GM21381 (cell line): ENCODE data around the gene GPHN.
A peak's percentile ranks its signal among the peaks of the same experiment; 100 is the strongest.

Source experiments
- ATAC-seq: cut with Tn5 transposase; IDR thresholded peaks from one replicate; pipeline ENCODE4 v1.9.1; 2021; ENCODE audit warnings: mild to moderate bottlenecking, moderate library complexity; ENCODE audit not compliant: unreplicated experiment

GPHN gene

DNA sequence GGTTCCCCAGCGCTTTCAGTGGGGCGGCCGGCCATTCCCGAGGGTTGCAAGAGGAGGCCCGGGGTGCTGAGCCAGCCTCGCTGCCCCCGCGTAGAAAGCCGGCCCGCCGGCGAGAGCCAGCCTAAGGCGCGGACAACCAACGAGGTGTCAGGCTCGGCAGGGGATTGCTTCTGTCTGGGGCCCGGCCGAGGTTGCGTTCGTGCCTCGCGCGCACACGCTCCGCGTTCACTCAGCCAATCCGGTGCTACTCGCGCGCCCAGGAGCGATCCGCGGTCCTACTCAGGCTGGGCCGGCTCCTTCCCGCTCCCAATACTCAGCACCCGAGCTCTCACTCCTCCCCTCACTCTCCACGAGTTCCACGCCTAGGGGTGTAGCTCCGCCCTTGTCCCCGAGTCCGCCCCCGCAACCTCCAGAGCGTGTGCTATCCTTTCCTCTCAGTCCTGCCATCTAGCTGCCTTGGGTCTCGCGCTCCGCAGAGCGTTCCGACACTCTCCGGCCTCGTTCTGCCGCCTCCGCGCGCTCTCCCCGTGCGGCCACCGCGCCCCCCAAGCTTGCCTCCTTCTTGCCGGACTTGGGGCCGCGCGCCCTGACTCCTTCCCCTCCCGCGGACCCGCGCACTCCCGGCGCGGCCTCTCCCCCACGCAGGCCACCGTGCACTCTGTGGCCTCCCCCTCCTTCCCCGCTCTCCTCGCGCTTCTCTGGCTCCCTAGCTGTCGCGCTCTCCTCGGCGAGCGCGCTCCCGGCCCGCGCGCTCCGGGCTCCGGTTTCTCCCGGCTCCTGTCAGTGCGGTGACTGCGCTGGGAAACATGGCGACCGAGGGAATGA, at the start of gene GPHN:
Gene GPHN (plus strand): TSS at position 426 of the 825 bp plus-strand sequence.
- peak; percentile 82 for ATAC-seq

DNA sequence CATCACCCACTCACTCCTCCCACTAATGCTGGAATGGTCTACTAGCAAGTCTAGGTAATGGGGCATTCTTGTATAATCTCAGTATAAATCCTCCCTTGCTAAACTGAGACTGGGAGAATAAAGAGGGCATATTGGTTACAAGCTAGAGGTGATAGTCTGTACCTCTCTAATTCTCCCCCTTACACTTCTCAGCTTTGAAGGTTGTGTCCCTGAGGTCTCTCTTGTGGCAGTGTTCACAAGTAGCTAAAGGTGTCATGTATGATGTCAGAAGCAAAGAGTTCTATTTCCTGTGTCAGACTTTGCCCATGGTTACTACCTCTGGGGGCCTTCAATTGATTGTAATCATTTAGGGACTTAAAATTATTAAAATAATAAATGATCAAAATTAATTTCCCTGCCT, 48.3 kb upstream of the GPHN start:
- no peak for ATAC-seq

DNA sequence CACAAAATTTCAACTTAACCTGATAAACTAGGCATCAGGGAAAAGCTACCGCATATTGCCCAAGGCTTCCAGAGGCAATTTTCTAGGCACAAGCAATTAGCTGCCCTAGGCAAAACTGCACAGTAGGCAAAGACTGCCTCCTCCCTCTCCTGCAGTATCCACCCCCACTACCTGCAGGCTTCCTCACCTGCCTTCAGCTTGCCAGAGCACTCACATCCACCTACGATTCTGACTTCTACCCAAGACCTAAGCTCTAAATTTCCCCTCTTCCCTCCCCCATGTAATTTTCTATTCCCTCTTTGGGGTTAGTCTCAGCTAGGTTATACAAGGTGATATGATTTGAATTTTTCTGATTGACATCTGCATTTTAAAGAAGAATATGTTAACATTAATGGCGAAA, 43.7 kb upstream of the GPHN start:
- no peak for ATAC-seq

DNA sequence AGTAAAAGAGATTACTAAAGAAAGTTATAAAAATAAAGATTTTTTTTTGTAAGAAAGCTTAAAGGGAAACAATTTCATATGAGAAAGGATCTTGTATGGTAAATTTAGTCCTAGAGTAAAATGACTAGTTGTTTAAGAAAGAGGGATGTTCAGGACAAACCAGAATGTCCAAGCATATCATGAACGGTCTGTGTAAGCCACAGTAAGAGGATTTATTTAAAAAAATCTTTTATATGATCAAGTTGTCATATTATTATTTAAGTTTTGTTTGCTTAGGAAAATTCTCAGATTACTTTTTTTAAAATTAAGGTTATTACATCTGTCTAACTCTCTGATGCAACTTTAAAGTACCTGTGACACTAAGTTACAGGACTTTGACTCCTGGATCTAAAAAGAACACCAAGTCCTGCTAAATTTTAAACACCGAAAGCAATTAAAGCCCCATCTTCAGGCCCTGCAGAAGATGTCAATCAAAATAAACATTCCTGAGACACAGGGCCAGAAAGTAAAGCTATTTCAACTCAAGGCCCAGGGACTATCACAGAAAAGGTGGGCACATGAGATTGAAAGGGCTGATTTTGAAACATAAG, 39.1 kb upstream of the GPHN start:
- no peak for ATAC-seq

DNA sequence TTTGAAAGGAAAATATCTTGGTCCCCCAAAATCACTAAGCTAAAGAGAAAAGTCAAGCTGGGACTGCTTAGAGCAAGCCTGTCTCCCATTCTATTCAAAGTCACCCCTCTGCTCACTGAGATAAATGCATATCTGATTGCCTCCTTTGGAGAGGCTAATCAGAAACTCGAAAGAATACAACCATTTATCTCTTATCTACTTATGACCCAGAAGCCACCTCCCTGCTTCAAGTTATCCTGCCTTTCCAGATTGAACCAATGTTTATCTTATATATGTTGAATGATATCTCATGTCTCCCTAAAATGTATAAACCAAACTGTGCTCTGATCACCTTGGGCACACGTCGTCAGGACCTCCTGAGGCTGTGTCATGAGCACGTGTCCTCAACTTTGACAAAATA, 36.4 kb upstream of the GPHN start:
- no peak for ATAC-seq

DNA sequence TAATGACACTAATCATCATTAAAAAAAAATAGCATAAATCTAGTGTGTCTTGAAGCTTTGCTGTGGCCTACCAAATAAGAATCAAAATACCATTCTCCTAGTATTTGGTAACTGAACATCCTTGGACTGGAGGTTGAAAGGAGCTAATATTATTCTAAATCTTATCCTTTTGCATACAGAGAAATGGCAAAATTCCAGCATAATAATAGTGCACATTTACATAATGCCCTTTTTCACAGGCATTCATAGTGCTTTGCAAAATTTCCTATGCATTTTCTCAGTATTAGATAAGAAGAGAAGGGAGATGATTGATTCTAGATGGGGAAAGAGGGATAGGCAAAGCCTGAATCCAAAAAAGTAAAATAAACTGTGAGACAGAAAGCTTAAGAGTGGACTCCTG, 35.7 kb upstream of the GPHN start:
- ATAC-seq = no peak

DNA sequence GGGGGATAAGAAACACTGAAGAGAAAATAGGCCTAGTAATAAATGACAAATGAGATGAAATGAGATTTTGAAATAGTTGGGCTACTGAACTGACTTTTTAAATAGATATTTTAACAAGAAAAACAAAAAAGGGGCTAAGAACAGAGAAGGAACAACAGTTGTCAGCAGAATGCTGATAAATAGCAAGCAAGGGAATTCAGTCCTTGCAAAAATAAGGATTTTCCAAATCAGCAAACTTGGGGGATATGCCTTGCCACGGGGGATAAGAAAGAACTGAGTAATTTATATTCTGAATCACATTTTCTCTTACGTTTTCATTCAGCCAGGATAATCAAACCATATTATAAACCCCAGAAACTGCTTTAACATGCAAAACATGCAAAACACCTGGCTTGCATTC, 34.7 kb upstream of the GPHN start:
- ATAC-seq = no peak

DNA sequence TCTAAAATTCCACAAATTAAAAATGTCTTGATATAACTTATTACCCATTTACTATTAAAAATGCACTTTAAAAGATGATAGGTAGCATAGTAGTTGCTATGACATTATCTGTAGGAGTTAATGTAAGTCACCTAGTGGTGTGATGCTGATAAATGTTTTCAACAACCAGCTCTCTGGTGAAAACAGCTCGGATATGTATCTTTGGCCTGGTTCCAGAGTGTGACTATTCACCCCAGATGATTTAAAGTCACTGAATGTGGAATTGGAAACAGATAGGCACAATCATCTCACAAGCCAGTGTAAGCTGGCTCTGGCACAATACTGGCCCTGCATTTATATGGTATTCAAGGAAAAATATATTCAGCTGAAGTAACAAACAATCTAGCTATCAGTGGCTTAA, 31.0 kb upstream of the GPHN start:
- ATAC-seq = no peak

DNA sequence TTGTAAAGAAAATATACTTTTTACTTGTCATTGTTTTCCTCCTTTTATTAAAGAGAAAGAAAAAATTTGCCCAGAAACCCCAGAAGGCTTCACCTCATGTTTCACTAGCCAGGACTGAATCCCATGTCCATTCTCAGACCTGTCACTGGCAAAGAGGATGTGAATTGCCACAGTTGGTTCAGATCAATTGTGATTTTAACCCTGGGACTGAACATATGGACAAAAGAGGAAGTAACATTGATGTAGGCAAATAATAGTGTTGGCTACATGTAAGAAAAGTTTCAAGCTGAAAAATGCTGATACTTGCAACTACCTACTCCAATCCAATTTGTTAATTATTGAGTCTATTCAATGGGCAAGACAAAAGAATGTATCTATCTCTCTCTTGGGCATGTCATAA, 30.4 kb upstream of the GPHN start:
- ATAC-seq = no peak

DNA sequence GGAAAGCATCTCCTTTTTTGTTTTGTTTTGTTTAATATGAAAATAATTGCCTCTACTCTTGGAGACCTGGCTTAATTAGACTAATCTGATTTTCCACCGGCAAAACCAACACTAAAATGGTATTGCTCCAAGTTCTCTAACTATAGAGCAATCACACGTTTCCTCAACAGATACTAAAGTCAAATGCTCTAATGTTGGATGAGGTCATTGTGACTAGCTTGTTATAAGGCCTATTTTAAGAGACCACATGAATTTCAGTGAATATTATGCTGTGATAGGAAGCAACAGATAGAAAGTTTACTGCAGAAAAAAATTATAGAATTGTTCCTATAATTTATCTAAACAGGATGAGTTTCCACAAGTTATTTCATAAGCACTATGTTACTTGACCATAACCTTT, 25.1 kb upstream of the GPHN start:
- ATAC-seq = no peak

DNA sequence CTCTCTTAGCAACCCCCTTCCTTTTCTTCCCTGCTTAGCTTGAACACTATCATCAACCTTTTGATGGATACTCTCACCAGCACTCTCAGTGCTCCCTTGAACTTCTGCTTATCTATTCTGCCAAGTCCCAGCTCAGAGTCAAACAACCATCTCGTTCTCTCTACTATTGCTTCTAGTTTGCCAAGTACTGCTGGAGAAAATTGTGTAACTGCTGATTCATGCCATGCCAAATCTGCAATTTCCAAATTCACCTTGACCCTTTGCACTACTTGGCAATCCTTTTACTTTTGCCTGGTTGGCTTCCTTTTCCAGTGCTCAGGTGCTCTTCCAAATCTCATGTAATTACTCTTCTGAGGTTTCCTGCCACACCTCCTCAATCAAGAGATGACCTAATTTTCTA, 24.6 kb upstream of the GPHN start:
- no peak for ATAC-seq

DNA sequence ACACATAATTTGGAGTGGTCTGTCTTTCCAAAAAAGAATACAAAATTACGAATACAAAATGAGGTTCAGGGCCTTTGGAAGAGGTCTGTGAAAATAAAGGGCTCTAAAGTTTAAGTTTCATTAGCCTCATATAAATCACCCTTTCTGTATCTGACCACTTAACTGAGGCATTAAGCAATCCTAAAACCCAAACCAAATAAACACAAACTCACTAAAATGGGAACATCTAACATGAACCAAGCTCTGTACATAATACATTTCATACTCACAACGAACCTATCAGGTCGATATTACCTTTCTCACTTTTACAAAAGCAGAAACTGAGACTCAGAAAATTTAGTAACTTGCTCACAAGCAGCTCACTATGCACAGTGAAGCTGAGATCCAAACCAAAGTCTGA, 22.9 kb upstream of the GPHN start:
- ATAC-seq = no peak

DNA sequence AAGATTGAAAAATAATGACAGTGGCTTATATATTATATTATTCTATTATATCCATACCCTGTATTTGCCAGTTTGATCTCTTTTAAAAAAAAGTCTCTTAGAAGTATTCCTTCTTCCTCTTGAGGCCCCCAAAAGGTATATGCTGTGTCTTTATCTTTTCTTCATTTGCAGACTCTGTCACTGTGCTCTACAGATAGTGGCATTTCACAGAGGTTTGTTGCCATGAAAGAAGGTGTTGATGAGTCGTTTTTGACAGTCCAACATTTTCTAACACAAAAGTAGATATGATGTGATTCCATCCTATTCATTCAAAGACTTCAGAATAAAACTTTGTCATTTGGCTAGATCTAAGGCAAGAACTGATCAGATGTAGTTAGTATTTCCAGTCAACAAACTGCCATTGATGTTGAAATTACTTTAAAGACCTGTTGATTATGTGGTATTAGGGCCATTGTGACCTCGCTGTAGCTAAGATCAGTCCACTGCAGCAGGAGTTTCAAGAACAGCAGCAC, 22.0 kb upstream of the GPHN start, which contains the start of gene CCDC196:
Gene CCDC196 (plus strand): TSS at position 462 of the 512 bp plus-strand sequence. CDS start 132 bp downstream, outside the sequence.
- ATAC-seq = no peak

DNA sequence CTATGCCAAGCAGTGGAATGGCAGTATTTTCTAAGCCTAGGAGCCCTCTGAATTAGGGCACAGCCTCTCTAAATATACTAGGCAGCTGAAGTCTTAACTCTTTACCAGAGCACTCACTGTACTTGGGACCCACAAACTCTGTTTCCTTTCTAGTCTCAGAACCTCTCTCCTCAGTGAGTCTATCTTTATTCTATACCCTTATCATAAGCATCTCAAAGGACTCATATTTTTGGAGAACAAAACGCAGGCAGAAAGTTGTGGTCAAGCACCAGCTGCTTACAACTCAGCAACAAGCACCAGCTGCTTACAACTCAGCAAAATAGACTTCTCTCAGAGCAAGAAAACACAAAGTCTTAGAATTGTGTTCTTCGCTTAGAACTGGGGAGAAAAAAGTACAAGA, 20.8 kb upstream of the GPHN start:
- ATAC-seq = no peak

DNA sequence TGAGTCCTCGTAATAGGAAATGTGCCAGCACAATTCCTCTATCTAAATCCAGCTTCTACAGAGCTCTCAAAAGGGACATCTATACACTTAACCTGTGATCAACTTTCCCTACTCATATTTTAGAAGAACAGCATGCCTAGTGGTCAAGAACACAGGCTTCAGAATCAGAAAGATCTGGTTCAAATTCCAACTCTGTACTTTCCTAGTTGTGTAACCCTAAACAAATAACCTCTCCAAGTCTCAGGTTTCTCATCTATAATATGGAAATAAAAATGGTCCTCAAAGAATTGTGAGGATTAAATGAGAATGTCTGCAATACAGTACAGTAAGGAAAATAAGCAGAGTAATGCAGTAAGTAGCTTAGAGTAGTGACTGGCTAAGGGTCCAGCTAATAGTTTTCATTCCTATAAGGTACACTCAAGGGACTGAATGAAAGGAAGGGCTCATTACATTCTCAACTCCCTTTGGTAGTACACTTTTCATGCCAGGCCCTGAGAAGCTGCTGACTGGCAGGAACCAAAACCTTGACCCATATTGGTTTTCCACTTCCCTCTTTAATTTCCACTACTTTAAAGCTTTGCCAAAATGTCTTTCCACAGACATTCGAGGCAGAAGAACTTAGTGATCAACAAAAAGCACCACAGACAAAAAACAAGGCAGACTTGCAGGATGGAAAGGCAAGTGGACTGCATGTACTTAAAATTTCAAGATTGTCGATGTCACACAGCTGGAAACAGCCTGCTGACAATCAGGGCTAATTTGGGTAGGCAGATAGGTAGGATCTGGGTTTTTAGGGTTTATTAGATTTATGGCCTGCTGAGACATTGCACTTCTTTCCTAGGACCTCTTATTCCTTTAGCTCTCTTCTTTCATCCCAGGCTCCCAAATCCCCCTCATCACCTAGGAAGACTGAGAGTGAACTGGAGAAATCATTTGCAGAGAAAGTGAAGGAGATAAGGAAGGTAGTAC, 17.5 kb upstream of the GPHN start:
- no peak for ATAC-seq

DNA sequence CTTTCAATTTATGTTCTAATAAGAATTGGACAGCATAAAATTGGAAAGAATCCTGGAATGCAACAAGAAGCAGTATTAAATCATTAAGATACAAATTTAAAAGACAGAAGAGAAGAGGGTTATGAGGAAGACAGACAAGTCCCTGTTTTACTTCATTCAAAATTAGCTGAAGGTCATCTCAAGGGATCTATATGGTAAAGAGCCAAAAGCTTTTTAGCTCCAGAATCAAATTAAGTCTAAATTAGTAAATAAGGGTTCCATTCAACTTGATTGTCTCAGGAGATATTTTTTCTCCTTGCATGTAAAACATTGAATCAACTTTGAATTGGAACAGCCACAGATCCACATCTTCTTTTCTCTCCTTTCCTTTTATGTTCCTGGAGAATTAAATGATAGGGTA, 14.2 kb upstream of the GPHN start:
- no peak for ATAC-seq

DNA sequence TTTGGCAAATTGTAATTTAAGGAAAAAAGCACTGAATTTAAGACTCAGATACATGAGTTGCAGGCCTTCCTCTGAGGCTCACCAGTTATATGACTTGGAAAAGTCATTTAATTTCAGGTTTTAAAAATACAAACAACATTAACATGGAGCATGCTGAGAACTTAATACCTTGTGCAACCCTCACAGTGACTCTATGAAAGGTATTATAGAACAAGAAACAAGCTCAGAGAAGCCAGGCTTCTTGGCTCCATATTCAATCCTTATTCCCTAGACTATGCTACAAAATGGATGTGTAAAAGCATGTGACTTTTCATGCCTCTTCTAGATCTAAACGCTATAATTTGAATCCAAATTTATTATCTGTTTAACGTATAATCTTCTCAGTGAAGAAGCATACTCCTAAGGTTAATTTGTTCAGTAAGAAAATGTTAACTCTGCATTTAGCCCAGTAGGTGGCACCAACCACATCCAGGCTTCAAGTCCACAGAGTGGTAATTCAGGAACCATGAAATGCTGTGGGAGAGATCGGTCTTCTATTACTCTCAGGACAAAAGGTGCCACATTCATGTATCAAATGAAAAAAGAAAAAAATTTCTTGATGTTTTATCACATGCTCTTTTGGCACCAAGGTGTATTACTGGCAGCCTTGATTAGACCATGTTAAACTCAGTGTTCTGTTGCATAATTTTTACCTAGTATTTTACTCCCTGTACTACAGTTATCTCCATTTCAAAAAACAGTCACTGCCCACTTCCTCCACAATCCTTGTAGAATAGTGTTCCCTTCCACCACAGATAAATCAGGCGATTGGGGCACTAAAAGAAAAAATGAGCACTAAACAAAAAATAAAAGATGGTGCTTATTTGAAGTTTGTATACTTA, 12.5 kb upstream of the GPHN start:
- peak; percentile 77 for ATAC-seq

DNA sequence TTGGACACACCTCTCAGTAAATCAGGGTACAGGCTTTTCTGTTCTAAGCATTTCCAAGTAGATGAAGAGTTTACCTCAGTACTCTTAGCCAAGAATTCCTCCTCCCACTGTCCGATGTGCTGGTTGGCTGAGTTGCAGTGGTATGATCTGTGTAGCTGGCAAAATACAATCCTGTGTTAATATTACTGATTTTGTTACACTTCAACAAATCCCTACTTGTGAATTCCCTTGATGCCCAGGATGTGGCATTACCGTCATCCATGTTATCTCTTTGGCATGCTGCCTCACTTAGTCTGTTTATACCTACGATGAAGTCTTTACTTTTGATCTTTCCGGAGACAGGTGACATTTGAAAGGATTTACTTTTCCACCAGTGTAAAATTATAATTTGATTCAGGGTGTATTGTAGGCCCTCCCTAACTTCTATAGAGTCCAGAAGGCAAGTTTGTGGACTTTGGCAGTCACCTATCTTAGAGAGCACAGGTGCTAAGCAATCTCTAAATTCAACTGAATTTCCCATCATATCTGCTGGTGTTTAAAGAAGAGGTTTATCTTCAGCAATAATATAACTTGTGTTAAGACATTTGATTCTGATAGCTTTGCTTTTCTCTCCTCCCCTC, 11.6 kb upstream of the GPHN start:
- no peak for ATAC-seq

DNA sequence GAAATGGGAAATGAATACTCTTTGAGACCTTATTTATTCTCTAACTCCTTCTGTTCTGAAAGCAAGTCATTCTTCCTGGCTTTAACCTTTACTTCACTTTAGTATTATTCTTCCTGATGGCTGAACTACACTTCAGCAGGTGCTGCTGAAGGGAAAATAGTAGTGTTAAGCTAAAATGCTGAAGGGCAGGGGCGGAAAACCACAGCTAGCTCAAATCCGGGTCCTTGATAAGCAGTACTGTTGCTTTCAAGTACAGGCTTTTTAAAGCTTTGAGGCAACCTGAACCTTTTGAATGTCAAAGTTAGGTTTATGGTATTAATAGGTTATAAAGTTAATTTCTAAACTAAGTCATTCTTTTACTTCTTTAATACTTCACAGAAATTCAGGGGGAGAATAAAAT, 11.0 kb upstream of the GPHN start:
- no peak for ATAC-seq

DNA sequence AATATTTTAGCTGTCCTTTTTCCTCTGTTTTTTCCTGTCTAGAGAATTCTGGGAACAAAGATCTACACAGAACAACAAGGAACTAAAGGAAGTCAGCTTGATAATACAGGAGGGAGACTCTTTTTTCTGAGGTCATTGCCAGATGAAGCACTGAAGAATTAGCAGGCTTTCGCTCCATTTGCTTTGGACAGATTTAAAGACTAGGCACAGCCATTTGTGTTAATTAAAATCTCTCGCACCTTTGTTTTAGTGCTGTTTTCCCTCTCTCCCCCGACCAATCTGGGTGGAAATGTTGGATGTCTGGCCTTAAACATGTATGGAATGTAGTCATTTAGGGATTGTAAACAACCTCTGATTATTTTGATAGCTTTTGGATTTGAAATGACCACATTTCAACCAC, 9.6 kb upstream of the GPHN start:
- no peak for ATAC-seq
